ENCODE measurements around the gene ZNF17.
"Not testable (repeated sequence)": the region's sequence is repeated elsewhere in the genome, so short reads cannot be mapped to it uniquely, and the experiment has no call there.

The ZNF17 gene

GRCh38 chr19:57410877-57411671 lies at the start of gene ZNF17:
TSS of gene ZNF17 (plus strand) at chr19:57411161. CDS start at chr19:57413616, 2,455 bp downstream.
- peak; percentile 97 for DNase-seq (ENCODE audit: low spot score)

GRCh38 chr19:57362419-57362818 lies 48.5 kb upstream of the ZNF17 start:
- DNase-seq (ENCODE audit: low spot score): no peak

- DNase-seq (ENCODE audit: low spot score): peak; percentile 99
These were observed 47.8 kb upstream of the ZNF17 start, which contains the start of the genes TRAPPC2B and ZNF547 for GRCh38 chr19:57362997-57363687. TSS of gene TRAPPC2B (plus strand) at chr19:57363551. CDS start at chr19:57364834, 1,283 bp downstream. TSS of gene ZNF547 (plus strand) at chr19:57363551. CDS start at chr19:57368556, 5,005 bp downstream.

GRCh38 chr19:57363688-57364181 lies 47.2 kb upstream of the ZNF17 start:
- no peak for DNase-seq (ENCODE audit: low spot score)

- DNase-seq (ENCODE audit: low spot score): no peak
These were observed 44.2 kb upstream of the ZNF17 start for GRCh38 chr19:57366776-57367175.

GRCh38 chr19:57374179-57374578 lies 36.8 kb upstream of the ZNF17 start:
- DNase-seq (ENCODE audit: low spot score): no peak

GRCh38 chr19:57374647-57375046 lies 36.3 kb upstream of the ZNF17 start:
- not testable (repeated sequence) for DNase-seq (ENCODE audit: low spot score)

GRCh38 chr19:57376151-57376550 lies 34.8 kb upstream of the ZNF17 start:
- no peak for DNase-seq (ENCODE audit: low spot score)

GRCh38 chr19:57377498-57378146 lies 33.3 kb upstream of the ZNF17 start:
- no peak for DNase-seq (ENCODE audit: low spot score)

- no peak for DNase-seq (ENCODE audit: low spot score)
These were observed 30.0 kb upstream of the ZNF17 start for GRCh38 chr19:57380923-57381322.

- DNase-seq (ENCODE audit: low spot score): no peak
These were observed 28.0 kb upstream of the ZNF17 start for GRCh38 chr19:57382806-57383488.

GRCh38 chr19:57389194-57389729 lies 21.7 kb upstream of the ZNF17 start:
- peak; percentile 17 for DNase-seq (ENCODE audit: low spot score)

GRCh38 chr19:57389730-57390598 lies 21.0 kb upstream of the ZNF17 start, which contains the start of gene ZNF548:
TSS of gene ZNF548 (plus strand) at chr19:57389854. CDS start at chr19:57390100, 246 bp downstream.
- DNase-seq (ENCODE audit: low spot score): peak; percentile 99

GRCh38 chr19:57395710-57396109 lies 15.3 kb upstream of the ZNF17 start:
- DNase-seq (ENCODE audit: low spot score): no peak

GRCh38 chr19:57398868-57399267 lies 12.1 kb upstream of the ZNF17 start:
- no peak for DNase-seq (ENCODE audit: low spot score)

GRCh38 chr19:57403737-57404563 lies 7.0 kb upstream of the ZNF17 start:
- no peak for DNase-seq (ENCODE audit: low spot score)

- peak; percentile 87 for DNase-seq (ENCODE audit: low spot score)
These were observed 4.3 kb upstream of the ZNF17 start for GRCh38 chr19:57406516-57407123.

- no peak for DNase-seq (ENCODE audit: low spot score)
These were observed 8.5 kb downstream of the ZNF17 start for GRCh38 chr19:57419439-57419838.

- DNase-seq (ENCODE audit: low spot score): no peak
These were observed 10.1 kb downstream of the ZNF17 start for GRCh38 chr19:57421037-57421436.

Measured in NAMALWA (cell line).